Fibroblast of pulmonary artery (primary cell): ENCODE results near the gene NDUFS3.

Source experiments
- DNase-seq: peaks from one replicate; pipeline ENCODE4 v3.0.0-alpha.2; 2010; ENCODE audit warnings: low read depth
- H3K4me3 ChIP-seq: replicated peaks from 2 replicates; pipeline ENCODE4 v1.5.1; 2011; ENCODE audit warnings: low read depth, mild to moderate bottlenecking, control low read depth, low read length, moderate library complexity
- TF ChIP-seq, protein P1 (sequence below): IDR thresholded peaks from 2 replicates; pipeline ENCODE4 v1.5.1; 2011; ENCODE audit warnings: mild to moderate bottlenecking, control low read depth, low read length, inconsistent platforms; ENCODE audit errors: missing control alignments

The NDUFS3 gene

DNA sequence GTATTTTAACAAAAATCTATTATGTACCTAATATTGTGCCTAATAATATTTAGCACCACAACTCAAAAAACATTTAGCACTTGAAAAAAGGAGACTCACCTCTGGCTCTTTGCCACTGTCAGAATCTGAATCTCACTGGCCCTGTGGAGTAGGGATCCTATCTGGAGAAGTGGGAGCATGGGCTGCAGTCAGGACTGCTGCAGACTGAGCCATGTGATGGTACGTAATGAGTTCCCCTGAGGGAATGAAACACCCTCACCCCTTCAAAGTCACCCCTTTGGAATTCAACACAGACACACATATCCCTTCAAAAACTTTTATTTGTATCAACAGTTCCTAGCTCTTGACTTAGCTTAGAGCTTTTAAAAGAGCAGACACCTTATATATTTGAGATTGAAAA is 7.0 kb upstream of the NDUFS3 start:
- DNase-seq, result no peak

DNA sequence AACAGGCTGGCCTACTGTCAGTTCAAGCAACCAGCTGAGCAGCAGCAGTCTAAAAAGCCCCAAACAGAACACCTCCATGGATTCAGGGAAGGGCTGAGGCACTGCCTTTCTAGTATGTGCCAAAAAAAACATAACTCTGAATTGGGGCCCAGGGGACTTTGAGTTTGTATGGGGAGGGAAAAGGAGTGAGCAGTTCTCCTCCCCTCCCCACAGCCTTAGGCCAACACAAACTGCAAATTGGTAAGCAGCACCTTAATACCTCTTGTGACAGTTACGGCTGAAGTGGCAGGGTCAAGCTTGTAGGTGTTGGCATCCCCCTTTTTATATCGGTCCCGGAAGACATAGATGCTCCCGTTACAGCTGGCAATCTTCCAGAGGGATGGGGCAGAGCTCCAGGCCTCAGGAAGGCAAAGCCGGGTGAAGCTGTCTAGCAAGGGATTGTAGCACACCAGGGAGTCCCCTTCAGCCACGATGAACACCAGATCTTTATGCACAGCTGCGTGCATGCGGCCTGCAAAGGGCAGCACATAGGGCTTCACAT is 6.1 kb upstream of the NDUFS3 start:
- no peak for DNase-seq

More for the DNA sequence above, 7.0 kb upstream of the NDUFS3 start:
- no peak overlapping the region for H3K4me3 ChIP-seq
- TF ChIP-seq, protein P1, sequence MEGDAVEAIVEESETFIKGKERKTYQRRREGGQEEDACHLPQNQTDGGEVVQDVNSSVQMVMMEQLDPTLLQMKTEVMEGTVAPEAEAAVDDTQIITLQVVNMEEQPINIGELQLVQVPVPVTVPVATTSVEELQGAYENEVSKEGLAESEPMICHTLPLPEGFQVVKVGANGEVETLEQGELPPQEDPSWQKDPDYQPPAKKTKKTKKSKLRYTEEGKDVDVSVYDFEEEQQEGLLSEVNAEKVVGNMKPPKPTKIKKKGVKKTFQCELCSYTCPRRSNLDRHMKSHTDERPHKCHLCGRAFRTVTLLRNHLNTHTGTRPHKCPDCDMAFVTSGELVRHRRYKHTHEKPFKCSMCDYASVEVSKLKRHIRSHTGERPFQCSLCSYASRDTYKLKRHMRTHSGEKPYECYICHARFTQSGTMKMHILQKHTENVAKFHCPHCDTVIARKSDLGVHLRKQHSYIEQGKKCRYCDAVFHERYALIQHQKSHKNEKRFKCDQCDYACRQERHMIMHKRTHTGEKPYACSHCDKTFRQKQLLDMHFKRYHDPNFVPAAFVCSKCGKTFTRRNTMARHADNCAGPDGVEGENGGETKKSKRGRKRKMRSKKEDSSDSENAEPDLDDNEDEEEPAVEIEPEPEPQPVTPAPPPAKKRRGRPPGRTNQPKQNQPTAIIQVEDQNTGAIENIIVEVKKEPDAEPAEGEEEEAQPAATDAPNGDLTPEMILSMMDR, result no peak

DNA sequence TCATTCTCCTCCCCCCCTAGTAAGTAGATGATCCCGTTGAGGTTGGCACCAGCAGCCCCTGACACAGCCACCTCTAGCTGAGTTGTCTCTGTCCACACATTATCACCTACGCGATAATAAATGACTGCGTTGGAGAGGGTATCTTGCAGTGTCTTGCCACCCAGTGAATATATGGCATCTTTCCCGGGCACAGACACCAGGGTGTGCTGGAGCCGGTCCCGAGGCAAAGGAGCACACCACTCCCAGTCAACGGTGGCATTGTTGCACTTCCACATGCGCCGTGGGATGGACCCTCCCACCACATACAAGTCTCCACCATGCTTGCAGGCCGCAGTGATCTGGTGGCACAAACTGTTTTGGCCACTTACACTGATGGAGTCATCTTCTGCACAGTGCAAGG is 5.6 kb upstream of the NDUFS3 start:
- TF ChIP-seq, protein P1, result no peak
- H3K4me3 ChIP-seq, result no peak overlapping the region
- DNase-seq, result no peak

More for the DNA sequence above, 6.1 kb upstream of the NDUFS3 start:
- no peak overlapping the region for H3K4me3 ChIP-seq
- TF ChIP-seq, protein P1, result no peak

DNA sequence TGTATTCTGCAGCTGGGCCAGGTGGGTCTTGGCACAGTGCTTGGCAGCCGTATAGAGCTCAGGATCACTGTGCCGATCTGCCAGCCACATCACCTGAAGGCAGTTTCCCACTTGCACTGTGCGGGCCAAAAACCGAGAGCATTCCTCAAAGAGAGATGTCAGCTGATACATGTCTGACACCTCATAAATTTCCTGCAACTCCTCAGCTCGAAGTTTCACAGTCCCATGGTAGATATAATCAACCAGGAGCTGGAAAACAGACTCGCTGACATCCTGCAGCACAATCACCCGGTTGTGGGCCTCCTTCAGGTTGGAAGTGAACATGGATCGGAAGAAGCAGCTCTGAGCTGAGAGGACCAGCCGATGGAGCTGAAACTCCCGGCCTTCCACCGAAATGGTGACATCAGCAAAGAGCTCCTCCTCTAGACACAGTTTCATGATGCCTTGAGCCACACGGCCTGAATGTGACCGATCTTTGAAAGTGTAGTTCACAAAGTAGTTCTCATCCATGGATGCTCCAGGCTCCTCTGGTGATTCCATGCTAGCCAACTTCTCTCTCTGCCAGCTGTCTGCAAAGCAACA is 1.3 kb upstream of the NDUFS3 start:
- H3K4me3 ChIP-seq, result peak overlapping the region; percentile 68
- DNase-seq, result no peak
- TF ChIP-seq, protein P1, result no peak

DNA sequence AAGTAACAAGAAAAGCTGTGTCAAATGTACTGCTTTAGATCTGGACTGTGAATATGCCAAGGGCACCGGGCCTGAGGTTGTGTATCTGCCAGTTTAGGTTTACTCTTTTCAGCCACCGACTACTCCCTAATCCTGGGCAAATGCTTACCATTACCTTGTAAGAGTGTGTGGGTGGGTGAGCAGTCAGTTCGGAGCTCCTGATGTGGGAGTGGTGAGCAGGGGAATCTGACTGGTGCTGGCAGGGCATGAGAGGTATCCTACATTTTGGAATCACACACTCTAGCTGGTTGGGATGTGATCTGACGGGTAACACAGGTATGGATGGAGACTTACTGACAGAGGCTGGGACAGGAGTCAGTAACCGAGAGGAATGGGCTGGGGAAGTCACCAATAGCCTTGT is 5.0 kb downstream of the NDUFS3 start:
- no peak for DNase-seq
- TF ChIP-seq, protein P1, result no peak
- H3K4me3 ChIP-seq, result no peak overlapping the region

DNA sequence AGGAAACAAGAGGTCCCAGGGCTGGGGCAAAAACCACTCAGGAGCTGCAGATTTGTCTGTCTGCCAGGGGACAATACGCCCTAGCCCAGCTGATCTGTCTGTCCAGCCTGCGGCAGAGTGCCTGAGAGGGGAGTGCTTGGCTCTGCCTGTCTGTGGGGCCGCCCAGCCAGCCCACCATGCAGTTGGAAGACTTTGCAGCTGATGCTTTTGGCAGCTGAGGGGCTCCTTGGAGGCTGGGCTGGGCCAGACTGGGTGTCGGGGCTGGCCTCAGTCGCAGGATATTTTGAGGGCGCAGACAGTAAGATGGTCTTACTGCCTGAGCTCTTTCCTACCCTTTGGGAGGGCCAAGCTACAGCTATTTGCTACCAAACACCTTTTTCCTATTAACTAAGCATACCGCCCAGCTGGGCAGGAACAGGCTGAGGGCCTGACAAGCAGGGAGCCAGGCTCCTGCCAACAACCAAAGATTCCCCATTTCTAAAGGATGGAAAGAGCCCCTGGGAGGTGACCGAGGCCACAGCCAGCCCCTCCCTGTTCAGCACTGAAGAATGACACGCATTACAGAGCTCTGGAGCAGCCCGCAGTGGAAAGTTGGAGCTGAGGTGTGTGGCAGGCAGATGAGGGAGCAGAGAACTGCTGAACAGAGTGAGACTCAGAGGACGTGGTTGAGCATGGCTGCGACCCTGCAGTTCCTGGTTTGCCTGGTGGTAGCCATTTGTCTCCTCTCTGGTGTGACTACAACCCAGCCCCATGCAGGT is 7.4 kb downstream of the NDUFS3 start, which contains the start of gene FAM180B:
TSS of gene FAM180B (plus strand) at position 581 of the 758 bp plus-strand sequence. CDS start at position 672, 91 bp downstream.
- no peak within 1 kb of the TSS for H3K4me3 ChIP-seq
- TF ChIP-seq, protein P1, result no peak
- DNase-seq, result no peak
